ENCODE results near the gene DCD. TPM values are rescaled to one million over a fixed set of nuclear protein-coding genes. Genes with fewer than 3 reads are reported as not detected.

DCD gene
- total RNA-seq, 1 experiment from 2014 or later: not detected

Other genes starting within 250 kb of the DCD start
- gene ITGA5, start 229.1 kb downstream of the DCD start, total RNA-seq (2014; rRNA removed; shearing (Covaris generic); ENCODE audit: low replicate concordance): 35.8 and 44.7 TPM in 2 replicates
- gene GTSF1, start 174.8 kb downstream of the DCD start, total RNA-seq (2014; rRNA removed; shearing (Covaris generic); ENCODE audit: low replicate concordance): not detected in 2 replicates
- gene NCKAP1L, start 150.6 kb downstream of the DCD start, total RNA-seq (2014; rRNA removed; shearing (Covaris generic); ENCODE audit: low replicate concordance): not detected in 2 replicates
- gene PDE1B, start 98.8 kb downstream of the DCD start, total RNA-seq (2014; rRNA removed; shearing (Covaris generic); ENCODE audit: low replicate concordance): 0.64 TPM in 1 of 2 replicates, not detected in the other
- 6.6 and 9.2 TPM in 2 replicates for gene PPP1R1A, start 59.7 kb downstream of the DCD start, total RNA-seq (2014; rRNA removed; shearing (Covaris generic); ENCODE audit: low replicate concordance)
- gene LACRT, start 13.5 kb downstream of the DCD start, total RNA-seq (2014; rRNA removed; shearing (Covaris generic); ENCODE audit: low replicate concordance): not detected in 2 replicates
- gene MUCL1, start 206.2 kb upstream of the DCD start, total RNA-seq (2014; rRNA removed; shearing (Covaris generic); ENCODE audit: low replicate concordance): not detected in 2 replicates